HG03280 (cell line): Measurements from ENCODE around the gene CAMKMT.

Source experiments
- ATAC-seq: cut with Tn5 transposase; IDR thresholded peaks from one replicate; pipeline ENCODE4 v1.9.1; 2021; ENCODE audit warnings: mild to moderate bottlenecking, moderate library complexity; ENCODE audit not compliant: unreplicated experiment

The CAMKMT gene

DNA sequence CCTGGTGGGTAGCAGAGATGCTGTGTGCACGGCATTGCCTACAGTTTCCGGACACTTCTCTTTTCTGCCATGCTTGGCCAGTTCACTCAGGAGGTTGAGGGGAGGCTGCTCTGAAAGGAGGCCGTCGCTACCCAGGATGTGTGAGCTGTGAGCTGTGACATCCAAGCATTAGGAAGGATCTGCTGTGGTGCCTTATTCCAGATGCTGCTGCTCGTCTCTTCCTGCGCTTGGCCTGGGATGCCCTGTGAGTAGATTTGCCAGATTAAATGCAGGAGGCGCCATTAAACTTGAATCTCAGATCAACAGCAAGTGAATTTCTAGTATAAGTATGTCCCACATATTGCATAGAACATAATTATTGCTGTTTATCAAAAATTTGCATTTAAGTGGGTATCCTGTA is 455.5 kb downstream of the CAMKMT start:
- ATAC-seq: no peak

DNA sequence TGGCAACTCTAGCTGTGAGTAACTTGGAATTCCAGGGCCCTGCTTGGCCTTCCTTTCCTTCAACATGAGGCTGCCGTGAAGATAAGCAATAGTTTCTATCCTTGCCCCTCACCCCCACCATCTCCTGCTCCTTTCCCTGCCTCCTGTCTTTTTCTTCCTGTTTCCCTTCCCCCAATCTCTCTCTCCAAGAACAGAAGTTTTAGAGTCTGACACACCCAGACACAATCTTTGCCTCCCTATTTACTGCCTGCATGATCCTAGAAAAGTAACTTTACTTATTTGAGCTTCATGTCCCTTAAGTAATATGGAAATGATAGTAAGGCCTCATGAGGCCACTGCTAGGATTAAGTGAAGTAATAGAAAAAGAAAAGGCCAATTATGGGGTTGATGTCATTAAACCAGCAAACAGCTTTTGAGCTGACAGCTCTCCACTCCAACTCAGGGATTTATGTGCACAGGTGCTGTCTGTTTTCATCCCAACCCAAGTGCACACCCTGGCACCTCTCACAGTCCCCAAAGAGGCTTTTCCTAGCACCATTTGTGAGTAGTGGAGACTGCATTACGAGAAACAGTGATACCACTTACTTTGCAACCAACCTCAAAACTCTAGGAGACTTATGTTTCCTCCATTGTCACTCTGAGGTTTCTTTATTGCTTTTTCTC is 456.1 kb downstream of the CAMKMT start:
- ATAC-seq: no peak

DNA sequence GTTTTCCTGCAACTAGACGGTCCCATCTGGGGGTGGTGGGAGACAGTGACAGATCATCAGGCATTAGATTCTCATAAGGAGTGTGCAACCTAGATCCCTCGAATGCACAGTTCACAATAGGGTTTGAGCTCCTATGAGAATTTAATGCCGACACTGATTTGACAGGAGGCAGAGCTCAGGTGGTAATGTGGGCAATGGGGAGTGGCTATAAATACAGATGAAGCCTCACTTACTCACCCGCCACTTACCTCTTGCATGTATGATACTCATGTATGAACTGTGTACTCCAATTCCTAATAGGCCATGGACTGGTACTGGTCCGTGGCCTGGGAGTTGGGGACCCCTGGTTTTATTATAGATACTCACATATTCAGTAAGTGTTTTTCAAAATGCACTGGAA is 457.3 kb downstream of the CAMKMT start:
- no peak for ATAC-seq

DNA sequence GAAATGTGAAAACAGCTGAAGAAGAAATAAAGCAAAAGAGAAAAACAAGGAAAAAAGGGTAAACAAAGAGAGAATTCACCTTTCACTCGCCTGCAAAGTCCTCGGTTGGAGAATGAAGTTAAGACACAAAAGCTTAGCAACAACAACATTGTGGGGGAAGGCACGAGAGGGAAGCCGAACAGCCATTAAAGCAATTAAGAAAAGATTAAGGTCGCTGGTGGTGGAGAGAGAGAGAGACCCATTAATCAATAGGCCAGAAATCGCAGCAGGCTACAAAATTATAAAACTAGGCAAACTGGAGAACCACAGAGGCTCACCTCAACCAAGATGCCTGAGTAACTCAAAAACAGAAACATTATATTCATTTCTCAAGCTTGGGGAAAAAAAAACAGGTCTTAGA is 459.8 kb downstream of the CAMKMT start:
- no peak for ATAC-seq

DNA sequence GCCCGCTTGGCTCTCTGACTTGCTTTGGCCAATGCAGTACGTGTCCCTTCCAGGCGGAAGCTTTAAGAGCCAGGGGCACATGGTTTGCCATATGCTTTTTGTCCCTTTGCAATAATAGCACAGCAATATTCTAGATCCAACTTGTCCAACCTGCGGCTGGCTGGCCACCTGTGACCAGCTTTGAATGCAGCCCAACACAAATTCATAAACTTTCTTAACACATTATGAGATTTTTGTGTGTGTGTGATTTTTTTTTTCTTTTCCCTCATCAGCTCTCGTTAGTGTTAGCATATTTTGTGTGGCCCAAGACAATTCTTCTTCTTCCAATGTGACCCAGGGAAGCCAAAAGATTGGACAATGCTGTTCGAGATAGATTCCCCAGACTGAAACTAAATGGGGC is 460.4 kb downstream of the CAMKMT start:
- no peak for ATAC-seq
